GM18909 (cell line): ENCODE measurements around the gene SKAP2.

Experiments used
- ATAC-seq: cut with Tn5 transposase; IDR thresholded peaks from one replicate; pipeline ENCODE4 v1.9.1; 2021; ENCODE audit warnings: mild to moderate bottlenecking; ENCODE audit not compliant: unreplicated experiment, poor library complexity

Gene SKAP2

GRCh38 chr7:26864309-26865093 lies at the start of gene SKAP2:
Gene SKAP2 (minus strand): TSS chr7:26864590. CDS start chr7:26864429, 161 bp downstream.
- peak; percentile 96 for ATAC-seq

- no peak for ATAC-seq
Measured at GRCh38 chr7:26912933-26913536, 48.6 kb upstream of the SKAP2 start.

GRCh38 chr7:26912338-26912737 lies 47.9 kb upstream of the SKAP2 start:
- no peak for ATAC-seq

GRCh38 chr7:26910221-26910620 lies 45.8 kb upstream of the SKAP2 start:
- ATAC-seq = no peak

- ATAC-seq = no peak
Measured at GRCh38 chr7:26900251-26900650, 35.9 kb upstream of the SKAP2 start.

GRCh38 chr7:26899519-26899918 lies 35.1 kb upstream of the SKAP2 start:
- ATAC-seq = no peak

- ATAC-seq = no peak
Measured at GRCh38 chr7:26898891-26899290, 34.5 kb upstream of the SKAP2 start.

- no peak for ATAC-seq
Measured at GRCh38 chr7:26897928-26898327, 33.5 kb upstream of the SKAP2 start.

- ATAC-seq = peak; percentile 60
Measured at GRCh38 chr7:26891400-26892350, 27.3 kb upstream of the SKAP2 start.

GRCh38 chr7:26880852-26881251 lies 16.5 kb upstream of the SKAP2 start:
- no peak for ATAC-seq

GRCh38 chr7:26879671-26880070 lies 15.3 kb upstream of the SKAP2 start:
- ATAC-seq = no peak

GRCh38 chr7:26868841-26869495 lies 4.6 kb upstream of the SKAP2 start:
- no peak for ATAC-seq

GRCh38 chr7:26865094-26865388 lies 651 bp upstream of the SKAP2 start:
- ATAC-seq = peak; percentile 44

GRCh38 chr7:26863518-26864308 lies 677 bp downstream of the SKAP2 start:
- ATAC-seq = no peak

GRCh38 chr7:26862834-26863233 lies 1.6 kb downstream of the SKAP2 start:
- ATAC-seq = no peak

GRCh38 chr7:26861050-26861449 lies 3.3 kb downstream of the SKAP2 start:
- no peak for ATAC-seq

- ATAC-seq = no peak
Measured at GRCh38 chr7:26860361-26860760, 4.0 kb downstream of the SKAP2 start.

- ATAC-seq = no peak
Measured at GRCh38 chr7:26859720-26860119, 4.7 kb downstream of the SKAP2 start.

GRCh38 chr7:26858735-26859134 lies 5.7 kb downstream of the SKAP2 start:
- no peak for ATAC-seq

GRCh38 chr7:26858241-26858715 lies 6.1 kb downstream of the SKAP2 start:
- ATAC-seq = no peak
